Measurements from ENCODE around the gene AEBP1.

AEBP1 gene

DNA sequence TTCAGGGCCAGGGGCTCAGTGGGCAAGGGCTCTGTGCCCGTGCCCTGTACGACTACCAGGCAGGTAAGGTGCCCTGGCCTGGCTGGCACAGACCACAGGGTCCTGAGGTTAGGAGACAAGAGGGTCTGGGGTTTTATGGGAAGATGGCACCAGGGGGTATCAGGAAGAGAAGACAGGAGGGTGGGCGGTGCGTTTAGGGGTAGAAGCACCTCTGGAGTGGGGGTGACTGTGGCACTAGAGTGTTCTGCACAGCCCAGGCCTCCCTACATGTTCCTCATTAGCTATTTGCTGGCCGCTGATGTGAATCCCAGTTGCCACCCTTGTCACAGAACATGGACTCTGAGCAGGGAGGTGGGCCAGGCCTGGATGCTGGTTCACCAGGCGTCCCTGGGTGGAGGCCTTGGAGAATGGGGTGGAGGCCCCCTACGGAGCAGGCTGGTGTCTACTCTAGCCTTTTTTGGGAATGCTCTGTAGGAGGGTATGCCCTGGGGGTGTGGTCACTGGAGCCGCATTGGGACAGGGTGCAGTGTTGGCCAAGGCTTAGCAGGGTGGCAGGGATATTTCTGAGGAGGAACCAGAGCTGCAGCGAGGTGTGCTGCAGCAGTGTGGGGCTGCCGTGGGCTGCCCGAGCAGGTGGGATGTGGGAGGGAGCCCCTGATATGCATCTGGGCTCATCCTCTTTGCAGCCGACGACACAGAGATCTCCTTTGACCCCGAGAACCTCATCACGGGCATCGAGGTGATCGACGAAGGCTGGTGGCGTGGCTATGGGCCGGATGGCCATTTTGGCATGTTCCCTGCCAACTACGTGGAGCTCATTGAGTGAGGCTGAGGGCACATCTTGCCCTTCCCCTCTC lies 43.8 kb upstream of the AEBP1 start:
- DNase-seq (no peak), ATAC-seq (ENCODE audit: insufficient read depth, low read depth) (no peak)
- peaks cover 14% of the 10 kb centered on the region for H3K79me2 ChIP-seq (ENCODE audit: insufficient read depth, low read length)
- H3K4me2 ChIP-seq (ENCODE audit: insufficient read depth, low read length) = no peak overlapping the region
- no peaks in the 10 kb centered on the region for H3K4me1 ChIP-seq (ENCODE audit: insufficient read depth, low read length)
- no peak overlapping the region for H3K27ac ChIP-seq (ENCODE audit: low read length)
- no peak overlapping the region for H3K4me3 ChIP-seq (ENCODE audit: low read depth in 1 of 2, low read length in 2 of 2)
- no peak overlapping the region for H2AFZ ChIP-seq (ENCODE audit: low read depth, low read length)
- H4K20me1 ChIP-seq (ENCODE audit: insufficient read depth, low read length) = peaks cover 53% of the 10 kb centered on the region
- TF ChIP-seq, protein P1, sequence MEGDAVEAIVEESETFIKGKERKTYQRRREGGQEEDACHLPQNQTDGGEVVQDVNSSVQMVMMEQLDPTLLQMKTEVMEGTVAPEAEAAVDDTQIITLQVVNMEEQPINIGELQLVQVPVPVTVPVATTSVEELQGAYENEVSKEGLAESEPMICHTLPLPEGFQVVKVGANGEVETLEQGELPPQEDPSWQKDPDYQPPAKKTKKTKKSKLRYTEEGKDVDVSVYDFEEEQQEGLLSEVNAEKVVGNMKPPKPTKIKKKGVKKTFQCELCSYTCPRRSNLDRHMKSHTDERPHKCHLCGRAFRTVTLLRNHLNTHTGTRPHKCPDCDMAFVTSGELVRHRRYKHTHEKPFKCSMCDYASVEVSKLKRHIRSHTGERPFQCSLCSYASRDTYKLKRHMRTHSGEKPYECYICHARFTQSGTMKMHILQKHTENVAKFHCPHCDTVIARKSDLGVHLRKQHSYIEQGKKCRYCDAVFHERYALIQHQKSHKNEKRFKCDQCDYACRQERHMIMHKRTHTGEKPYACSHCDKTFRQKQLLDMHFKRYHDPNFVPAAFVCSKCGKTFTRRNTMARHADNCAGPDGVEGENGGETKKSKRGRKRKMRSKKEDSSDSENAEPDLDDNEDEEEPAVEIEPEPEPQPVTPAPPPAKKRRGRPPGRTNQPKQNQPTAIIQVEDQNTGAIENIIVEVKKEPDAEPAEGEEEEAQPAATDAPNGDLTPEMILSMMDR (IDR thresholded peaks at IDR 0.05; ENCODE audit: borderline replicate concordance, extremely low read depth, low read length, poor library complexity, severe bottlenecking) = no peak
- no peak for TF ChIP-seq EZH2 (IDR thresholded peaks at IDR 0.05; ENCODE audit: borderline replicate concordance, low read depth, low read length, severe bottlenecking)
- no peaks in the 10 kb centered on the region for H3K27me3 ChIP-seq (ENCODE audit: insufficient read depth, low read length, poor library complexity)
- H3K9ac ChIP-seq (ENCODE audit: low read depth, low read length) = no peak overlapping the region
- no peaks in the 10 kb centered on the region for H3K9me3 ChIP-seq (ENCODE audit: insufficient read depth, low read length, severe bottlenecking)
- H3K36me3 ChIP-seq (ENCODE audit: insufficient read depth, low read length) = peaks cover 74% of the 10 kb centered on the region

DNA sequence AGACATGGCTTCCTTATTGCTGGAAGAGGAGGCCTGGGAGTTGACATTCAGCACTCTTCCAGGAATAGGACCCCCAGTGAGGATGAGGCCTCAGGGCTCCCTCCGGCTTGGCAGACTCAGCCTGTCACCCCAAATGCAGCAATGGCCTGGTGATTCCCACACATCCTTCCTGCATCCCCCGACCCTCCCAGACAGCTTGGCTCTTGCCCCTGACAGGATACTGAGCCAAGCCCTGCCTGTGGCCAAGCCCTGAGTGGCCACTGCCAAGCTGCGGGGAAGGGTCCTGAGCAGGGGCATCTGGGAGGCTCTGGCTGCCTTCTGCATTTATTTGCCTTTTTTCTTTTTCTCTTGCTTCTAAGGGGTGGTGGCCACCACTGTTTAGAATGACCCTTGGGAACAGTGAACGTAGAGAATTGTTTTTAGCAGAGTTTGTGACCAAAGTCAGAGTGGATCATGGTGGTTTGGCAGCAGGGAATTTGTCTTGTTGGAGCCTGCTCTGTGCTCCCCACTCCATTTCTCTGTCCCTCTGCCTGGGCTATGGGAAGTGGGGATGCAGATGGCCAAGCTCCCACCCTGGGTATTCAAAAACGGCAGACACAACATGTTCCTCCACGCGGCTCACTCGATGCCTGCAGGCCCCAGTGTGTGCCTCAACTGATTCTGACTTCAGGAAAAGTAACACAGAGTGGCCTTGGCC lies 43.0 kb upstream of the AEBP1 start:
- Histone ChIP-seq H3K4me2 (ENCODE audit: insufficient read depth, low read length) (no peak overlapping the region), H3K79me2 (ENCODE audit: insufficient read depth, low read length) (peaks cover 6% of the 10 kb centered on the region), H3K9ac (ENCODE audit: low read depth, low read length) (no peak overlapping the region), H3K36me3 (ENCODE audit: insufficient read depth, low read length) (peaks cover 66% of the 10 kb centered on the region), H4K20me1 (ENCODE audit: insufficient read depth, low read length) (peaks cover 46% of the 10 kb centered on the region), H3K27me3 (ENCODE audit: insufficient read depth, low read length, poor library complexity) (no peaks in the 10 kb centered on the region), H3K4me3 (ENCODE audit: low read depth in 1 of 2, low read length in 2 of 2) (no peak overlapping the region), H3K9me3 (ENCODE audit: insufficient read depth, low read length, severe bottlenecking) (no peaks in the 10 kb centered on the region), H2AFZ (ENCODE audit: low read depth, low read length) (no peak overlapping the region), H3K4me1 (ENCODE audit: insufficient read depth, low read length) (no peaks in the 10 kb centered on the region), H3K27ac (ENCODE audit: low read length) (no peak overlapping the region)
- DNase-seq (no peak), ATAC-seq (ENCODE audit: insufficient read depth, low read depth) (no peak)
- TF ChIP-seq, protein P1 (IDR thresholded peaks at IDR 0.05; ENCODE audit: borderline replicate concordance, extremely low read depth, low read length, poor library complexity, severe bottlenecking) = no peak
- TF ChIP-seq EZH2 (IDR thresholded peaks at IDR 0.05; ENCODE audit: borderline replicate concordance, low read depth, low read length, severe bottlenecking) = no peak

DNA sequence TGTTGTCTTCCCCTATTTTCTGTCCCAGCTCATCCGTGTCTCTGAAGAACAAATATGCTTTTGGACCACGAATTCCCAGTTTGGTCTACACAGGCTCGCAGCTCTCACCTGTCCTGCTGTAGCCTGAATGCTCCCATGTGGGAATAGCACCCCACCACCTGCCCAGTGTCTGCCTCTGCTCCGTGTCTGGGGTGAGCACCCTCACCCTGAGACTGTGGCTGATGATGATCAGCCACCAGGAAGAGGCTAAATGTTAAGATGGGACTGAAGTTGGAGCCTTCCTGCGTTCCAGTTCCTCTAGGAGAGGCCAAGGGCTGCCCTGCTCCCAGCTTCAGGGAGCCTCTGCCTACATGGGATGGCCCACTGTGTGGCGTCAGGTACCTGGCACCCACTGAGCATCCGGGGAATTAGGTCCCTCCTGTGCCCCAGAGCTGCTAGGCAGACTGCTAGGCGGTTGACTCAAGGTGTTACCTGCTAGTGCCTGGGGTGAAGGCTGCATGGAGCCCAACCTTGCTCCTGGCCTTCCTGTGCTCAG lies 42.4 kb upstream of the AEBP1 start:
- no peak overlapping the region for H3K9ac ChIP-seq (ENCODE audit: low read depth, low read length)
- ATAC-seq (ENCODE audit: insufficient read depth, low read depth) = no peak
- peaks cover 60% of the 10 kb centered on the region for H3K36me3 ChIP-seq (ENCODE audit: insufficient read depth, low read length)
- no peaks in the 10 kb centered on the region for H3K27me3 ChIP-seq (ENCODE audit: insufficient read depth, low read length, poor library complexity)
- no peak overlapping the region for H2AFZ ChIP-seq (ENCODE audit: low read depth, low read length)
- no peak overlapping the region for H3K4me3 ChIP-seq (ENCODE audit: low read depth in 1 of 2, low read length in 2 of 2)
- H3K27ac ChIP-seq (ENCODE audit: low read length) = no peak overlapping the region
- no peak for DNase-seq
- no peaks in the 10 kb centered on the region for H3K79me2 ChIP-seq (ENCODE audit: insufficient read depth, low read length)
- no peak overlapping the region for H3K4me2 ChIP-seq (ENCODE audit: insufficient read depth, low read length)
- H3K4me1 ChIP-seq (ENCODE audit: insufficient read depth, low read length) = no peaks in the 10 kb centered on the region
- no peaks in the 10 kb centered on the region for H3K9me3 ChIP-seq (ENCODE audit: insufficient read depth, low read length, severe bottlenecking)
- TF ChIP-seq, protein P1 (IDR thresholded peaks at IDR 0.05; ENCODE audit: borderline replicate concordance, extremely low read depth, low read length, poor library complexity, severe bottlenecking) = no peak
- TF ChIP-seq EZH2 (IDR thresholded peaks at IDR 0.05; ENCODE audit: borderline replicate concordance, low read depth, low read length, severe bottlenecking) = no peak
- peaks cover 40% of the 10 kb centered on the region for H4K20me1 ChIP-seq (ENCODE audit: insufficient read depth, low read length)

Data from DND-41 (cell line).